ENCODE data around the gene ARL4D. TPM values are rescaled to one million over a fixed set of nuclear protein-coding genes. Genes with fewer than 3 reads are reported as not detected.

ARL4D gene
- total and polyA plus RNA-seq, 2 of the 8 experiments (the other 6 are each of a cell fraction or from before 2014, with no cell fraction given) = 8.4 to 9.2 TPM

DNA sequence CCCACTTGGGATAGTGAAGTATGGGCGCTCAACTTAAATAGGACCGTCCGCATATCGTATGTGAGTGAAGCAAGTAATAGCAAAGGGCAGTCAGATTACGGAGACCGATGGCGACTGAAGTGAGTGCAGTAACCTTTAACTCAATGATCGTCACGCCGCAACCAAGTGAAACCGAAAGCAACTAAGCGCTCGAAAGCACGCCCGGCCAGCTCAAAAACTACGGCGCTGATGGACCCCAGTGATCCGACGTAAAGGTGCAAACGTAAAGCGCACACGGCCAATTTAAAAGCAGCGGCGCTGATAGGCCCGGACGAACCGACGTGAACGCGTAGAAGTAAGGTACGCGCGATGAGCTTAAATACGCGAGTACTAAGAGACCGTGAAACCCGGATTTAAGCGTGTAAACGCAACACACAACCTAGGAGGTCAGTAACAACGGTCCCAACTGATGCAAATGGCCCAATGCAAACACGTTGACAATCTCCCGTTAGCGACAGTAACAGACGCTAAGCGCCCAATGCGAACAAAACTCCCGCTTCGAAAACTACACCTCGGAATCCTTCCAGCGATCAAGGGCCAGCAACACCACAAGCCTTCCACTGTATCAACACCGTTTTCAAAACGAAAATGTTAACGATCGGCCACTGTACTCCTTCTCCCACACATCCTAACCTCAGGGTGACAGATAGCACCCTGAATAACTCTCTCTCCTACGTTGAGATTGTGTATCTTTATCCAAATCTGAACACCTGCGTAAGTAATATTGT lies 37.9 kb upstream of the ARL4D start (continued):
- TF ChIP-seq, protein P1, sequence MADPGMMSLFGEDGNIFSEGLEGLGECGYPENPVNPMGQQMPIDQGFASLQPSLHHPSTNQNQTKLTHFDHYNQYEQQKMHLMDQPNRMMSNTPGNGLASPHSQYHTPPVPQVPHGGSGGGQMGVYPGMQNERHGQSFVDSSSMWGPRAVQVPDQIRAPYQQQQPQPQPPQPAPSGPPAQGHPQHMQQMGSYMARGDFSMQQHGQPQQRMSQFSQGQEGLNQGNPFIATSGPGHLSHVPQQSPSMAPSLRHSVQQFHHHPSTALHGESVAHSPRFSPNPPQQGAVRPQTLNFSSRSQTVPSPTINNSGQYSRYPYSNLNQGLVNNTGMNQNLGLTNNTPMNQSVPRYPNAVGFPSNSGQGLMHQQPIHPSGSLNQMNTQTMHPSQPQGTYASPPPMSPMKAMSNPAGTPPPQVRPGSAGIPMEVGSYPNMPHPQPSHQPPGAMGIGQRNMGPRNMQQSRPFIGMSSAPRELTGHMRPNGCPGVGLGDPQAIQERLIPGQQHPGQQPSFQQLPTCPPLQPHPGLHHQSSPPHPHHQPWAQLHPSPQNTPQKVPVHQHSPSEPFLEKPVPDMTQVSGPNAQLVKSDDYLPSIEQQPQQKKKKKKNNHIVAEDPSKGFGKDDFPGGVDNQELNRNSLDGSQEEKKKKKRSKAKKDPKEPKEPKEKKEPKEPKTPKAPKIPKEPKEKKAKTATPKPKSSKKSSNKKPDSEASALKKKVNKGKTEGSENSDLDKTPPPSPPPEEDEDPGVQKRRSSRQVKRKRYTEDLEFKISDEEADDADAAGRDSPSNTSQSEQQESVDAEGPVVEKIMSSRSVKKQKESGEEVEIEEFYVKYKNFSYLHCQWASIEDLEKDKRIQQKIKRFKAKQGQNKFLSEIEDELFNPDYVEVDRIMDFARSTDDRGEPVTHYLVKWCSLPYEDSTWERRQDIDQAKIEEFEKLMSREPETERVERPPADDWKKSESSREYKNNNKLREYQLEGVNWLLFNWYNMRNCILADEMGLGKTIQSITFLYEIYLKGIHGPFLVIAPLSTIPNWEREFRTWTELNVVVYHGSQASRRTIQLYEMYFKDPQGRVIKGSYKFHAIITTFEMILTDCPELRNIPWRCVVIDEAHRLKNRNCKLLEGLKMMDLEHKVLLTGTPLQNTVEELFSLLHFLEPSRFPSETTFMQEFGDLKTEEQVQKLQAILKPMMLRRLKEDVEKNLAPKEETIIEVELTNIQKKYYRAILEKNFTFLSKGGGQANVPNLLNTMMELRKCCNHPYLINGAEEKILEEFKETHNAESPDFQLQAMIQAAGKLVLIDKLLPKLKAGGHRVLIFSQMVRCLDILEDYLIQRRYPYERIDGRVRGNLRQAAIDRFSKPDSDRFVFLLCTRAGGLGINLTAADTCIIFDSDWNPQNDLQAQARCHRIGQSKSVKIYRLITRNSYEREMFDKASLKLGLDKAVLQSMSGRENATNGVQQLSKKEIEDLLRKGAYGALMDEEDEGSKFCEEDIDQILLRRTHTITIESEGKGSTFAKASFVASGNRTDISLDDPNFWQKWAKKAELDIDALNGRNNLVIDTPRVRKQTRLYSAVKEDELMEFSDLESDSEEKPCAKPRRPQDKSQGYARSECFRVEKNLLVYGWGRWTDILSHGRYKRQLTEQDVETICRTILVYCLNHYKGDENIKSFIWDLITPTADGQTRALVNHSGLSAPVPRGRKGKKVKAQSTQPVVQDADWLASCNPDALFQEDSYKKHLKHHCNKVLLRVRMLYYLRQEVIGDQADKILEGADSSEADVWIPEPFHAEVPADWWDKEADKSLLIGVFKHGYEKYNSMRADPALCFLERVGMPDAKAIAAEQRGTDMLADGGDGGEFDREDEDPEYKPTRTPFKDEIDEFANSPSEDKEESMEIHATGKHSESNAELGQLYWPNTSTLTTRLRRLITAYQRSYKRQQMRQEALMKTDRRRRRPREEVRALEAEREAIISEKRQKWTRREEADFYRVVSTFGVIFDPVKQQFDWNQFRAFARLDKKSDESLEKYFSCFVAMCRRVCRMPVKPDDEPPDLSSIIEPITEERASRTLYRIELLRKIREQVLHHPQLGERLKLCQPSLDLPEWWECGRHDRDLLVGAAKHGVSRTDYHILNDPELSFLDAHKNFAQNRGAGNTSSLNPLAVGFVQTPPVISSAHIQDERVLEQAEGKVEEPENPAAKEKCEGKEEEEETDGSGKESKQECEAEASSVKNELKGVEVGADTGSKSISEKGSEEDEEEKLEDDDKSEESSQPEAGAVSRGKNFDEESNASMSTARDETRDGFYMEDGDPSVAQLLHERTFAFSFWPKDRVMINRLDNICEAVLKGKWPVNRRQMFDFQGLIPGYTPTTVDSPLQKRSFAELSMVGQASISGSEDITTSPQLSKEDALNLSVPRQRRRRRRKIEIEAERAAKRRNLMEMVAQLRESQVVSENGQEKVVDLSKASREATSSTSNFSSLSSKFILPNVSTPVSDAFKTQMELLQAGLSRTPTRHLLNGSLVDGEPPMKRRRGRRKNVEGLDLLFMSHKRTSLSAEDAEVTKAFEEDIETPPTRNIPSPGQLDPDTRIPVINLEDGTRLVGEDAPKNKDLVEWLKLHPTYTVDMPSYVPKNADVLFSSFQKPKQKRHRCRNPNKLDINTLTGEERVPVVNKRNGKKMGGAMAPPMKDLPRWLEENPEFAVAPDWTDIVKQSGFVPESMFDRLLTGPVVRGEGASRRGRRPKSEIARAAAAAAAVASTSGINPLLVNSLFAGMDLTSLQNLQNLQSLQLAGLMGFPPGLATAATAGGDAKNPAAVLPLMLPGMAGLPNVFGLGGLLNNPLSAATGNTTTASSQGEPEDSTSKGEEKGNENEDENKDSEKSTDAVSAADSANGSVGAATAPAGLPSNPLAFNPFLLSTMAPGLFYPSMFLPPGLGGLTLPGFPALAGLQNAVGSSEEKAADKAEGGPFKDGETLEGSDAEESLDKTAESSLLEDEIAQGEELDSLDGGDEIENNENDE (IDR thresholded peaks at IDR 0.05; ENCODE audit: insufficient replicate concordance, low read length) = peak; percentile 62
- TF ChIP-seq CTBP2 (IDR thresholded peaks at IDR 0.05; ENCODE audit: borderline replicate concordance, insufficient read depth, insufficient read length, low read length) = no peak
- peak in 1 of 2 experiments; percentile 80; a peak in 1 of 3 replicates for TF ChIP-seq EP300 (IDR thresholded peaks at IDR 0.05; ENCODE audit: borderline replicate concordance in 1 of 2, low read depth in 2 of 2, low read length in 2 of 2)
- TF ChIP-seq KDM4A (IDR thresholded peaks at IDR 0.05; ENCODE audit: low read depth, low read length, severe bottlenecking) = no peak
- TF ChIP-seq, protein P2, sequence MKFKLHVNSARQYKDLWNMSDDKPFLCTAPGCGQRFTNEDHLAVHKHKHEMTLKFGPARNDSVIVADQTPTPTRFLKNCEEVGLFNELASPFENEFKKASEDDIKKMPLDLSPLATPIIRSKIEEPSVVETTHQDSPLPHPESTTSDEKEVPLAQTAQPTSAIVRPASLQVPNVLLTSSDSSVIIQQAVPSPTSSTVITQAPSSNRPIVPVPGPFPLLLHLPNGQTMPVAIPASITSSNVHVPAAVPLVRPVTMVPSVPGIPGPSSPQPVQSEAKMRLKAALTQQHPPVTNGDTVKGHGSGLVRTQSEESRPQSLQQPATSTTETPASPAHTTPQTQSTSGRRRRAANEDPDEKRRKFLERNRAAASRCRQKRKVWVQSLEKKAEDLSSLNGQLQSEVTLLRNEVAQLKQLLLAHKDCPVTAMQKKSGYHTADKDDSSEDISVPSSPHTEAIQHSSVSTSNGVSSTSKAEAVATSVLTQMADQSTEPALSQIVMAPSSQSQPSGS (IDR thresholded peaks at IDR 0.05; ENCODE audit: low read length) = peak; percentile 99
- TF ChIP-seq TCF12 (IDR thresholded peaks at IDR 0.05; ENCODE audit: low read depth, low read length) = peak; percentile 89; the same call in 1 of the 2 replicates
